Neuronal stem cell (in vitro differentiated cells): ENCODE data around the gene ARHGAP31.

Source experiments
- DNase-seq: peaks from one replicate; pipeline ENCODE4 v3.0.0-alpha.2; 2013; ENCODE audit warnings: low spot score
- H2AFZ ChIP-seq: one replicate; pipeline ENCODE4 v1.6.1; 2013; ENCODE audit warnings: mild to moderate bottlenecking, low read length, inconsistent platforms
- H2AK5ac ChIP-seq: 2 replicates; pipeline ENCODE4 v1.6.1; 2013; ENCODE audit warnings: low read depth, mild to moderate bottlenecking, inconsistent platforms, low read length, moderate library complexity, mixed read lengths
- H2BK120ac ChIP-seq: 2 replicates; pipeline ENCODE4 v1.6.1; 2013; ENCODE audit warnings: low read depth, mild to moderate bottlenecking, inconsistent platforms, low read length, moderate library complexity, mixed read lengths
- H2BK12ac ChIP-seq: one replicate; pipeline ENCODE4 v1.6.1; 2013; ENCODE audit warnings: low read length, inconsistent platforms
- H2BK15ac ChIP-seq: 2 replicates; pipeline ENCODE4 v1.6.1; 2013; ENCODE audit warnings: mild to moderate bottlenecking, low read length, inconsistent platforms, mixed read lengths
- H2BK5ac ChIP-seq: one replicate; pipeline ENCODE4 v1.6.1; 2013; ENCODE audit warnings: inconsistent platforms, mild to moderate bottlenecking, low read length, moderate library complexity
- H3K14ac ChIP-seq: one replicate; pipeline ENCODE4 v1.6.1; 2013; ENCODE audit warnings: low read length, inconsistent platforms
- H3K18ac ChIP-seq: 2 replicates; pipeline ENCODE4 v1.6.1; 2013; ENCODE audit warnings: low read length, inconsistent platforms
- H3K23ac ChIP-seq: 2 replicates; pipeline ENCODE4 v1.6.1; 2013; ENCODE audit warnings: low read depth, mild to moderate bottlenecking, mixed read lengths, low read length, inconsistent platforms; ENCODE audit not compliant: poor library complexity
- H3K27ac ChIP-seq: replicated peaks from 3 replicates; pipeline ENCODE4 v1.5.1; 2013; ENCODE audit warnings: low read length, inconsistent platforms
- H3K27me3 ChIP-seq, 3 experiments: 2 replicates each; pipeline ENCODE4 v1.6.1; 2013; ENCODE audit warnings: low read length in 3 of 3, mild to moderate bottlenecking in 2 of 3, inconsistent platforms in 1 of 3, low read depth in 1 of 3, mixed read lengths in 1 of 3, moderate library complexity in 1 of 3; ENCODE audit not compliant: control insufficient read depth in 3 of 3, insufficient read depth in 3 of 3
- H3K36me3 ChIP-seq, 2 donors: replicated peaks in 1 of 2; 2 replicates each; pipeline ENCODE4 v1.6.1; 2013; ENCODE audit warnings: low read length in 2 of 2; ENCODE audit not compliant: control insufficient read depth in 2 of 2, insufficient read depth in 2 of 2
- H3K4ac ChIP-seq: 2 replicates; pipeline ENCODE4 v1.6.1; 2013; ENCODE audit warnings: inconsistent platforms, mild to moderate bottlenecking, low read length, moderate library complexity
- H3K4me1 ChIP-seq, 2 donors: 1 replicate in 1 of 2; 2 replicates in 1 of 2; pipeline ENCODE4 v1.6.1; 2013; ENCODE audit warnings: low read length in 2 of 2, low read depth in 1 of 2; ENCODE audit not compliant: control insufficient read depth in 2 of 2, insufficient read depth in 1 of 2
- H3K4me2 ChIP-seq: one replicate; pipeline ENCODE4 v1.6.1; 2013; ENCODE audit warnings: mild to moderate bottlenecking, low read length, inconsistent platforms; ENCODE audit not compliant: insufficient read depth, poor library complexity, severe bottlenecking
- H3K4me3 ChIP-seq, 2 donors: 2 replicates each; pipeline ENCODE4 v1.5.1; 2013; ENCODE audit warnings: low read length in 2 of 2, mild to moderate bottlenecking in 2 of 2, inconsistent platforms in 1 of 2, moderate library complexity in 1 of 2
- H3K79me1 ChIP-seq: one replicate; pipeline ENCODE4 v1.6.1; 2013; ENCODE audit warnings: low read depth, mild to moderate bottlenecking, inconsistent platforms, low read length, moderate library complexity
- H3K9ac ChIP-seq: one replicate; pipeline ENCODE4 v1.6.1; 2013; ENCODE audit warnings: mild to moderate bottlenecking, low read depth, low read length, inconsistent platforms; ENCODE audit not compliant: poor library complexity
- H3K9me3 ChIP-seq, 2 donors: replicated peaks in 1 of 2; 2 replicates each; pipeline versions ENCODE3 to v1.6.1; 2013; ENCODE audit warnings: low read length in 2 of 2, mild to moderate bottlenecking in 2 of 2, inconsistent platforms in 1 of 2, low read depth in 1 of 2, mixed read lengths in 1 of 2, moderate library complexity in 1 of 2; ENCODE audit not compliant: control insufficient read depth in 2 of 2, insufficient read depth in 1 of 2
- H4K8ac ChIP-seq: one replicate; pipeline ENCODE4 v1.6.1; 2013; ENCODE audit warnings: low read depth, mild to moderate bottlenecking, inconsistent platforms, low read length, moderate library complexity
- H4K91ac ChIP-seq: one replicate; pipeline ENCODE4 v1.6.1; 2013; ENCODE audit warnings: low read length, low read depth, mild to moderate bottlenecking, inconsistent platforms; ENCODE audit not compliant: poor library complexity
- WGBS, 2 donors: extraction: QIAGEN DNeasy Blood & Tissue Kit; methylation state at CpG; one replicate each; pipeline ENCODE4 v1.1.7; 2013; ENCODE audit warnings: missing lambda C conversion rate in 2 of 2, mixed read lengths in 1 of 2; ENCODE audit not compliant: insufficient read length in 2 of 2, insufficient replicate concordance in 1 of 2; ENCODE audit errors: extremely low coverage in 2 of 2; 5-methylcytosine and 5-hydroxymethylcytosine counted together

The ARHGAP31 gene

GRCh38 chr3:119300991-119301391 lies 6.8 kb downstream of the ARHGAP31 start:
- Histone ChIP-seq H3K27ac (no peak overlapping the region), H3K14ac (no peak overlapping the region), H3K23ac (no peak overlapping the region), H2AK5ac (peak overlapping the region; percentile 22), H3K9ac (no peak overlapping the region), H4K8ac (no peak overlapping the region), H3K9me3 (no peaks in the 10 kb centered on the region), H2AFZ (no peak overlapping the region), H4K91ac (no peak overlapping the region), H3K79me1 (no peaks in the 10 kb centered on the region), H3K4me1 (peaks cover 2 to 4% of the 10 kb centered on the region in 2 donors), H2BK120ac (no peak overlapping the region), H3K36me3 (no peaks in the 10 kb centered on the region), H3K4me3 (no peak overlapping the region), H3K18ac (peak overlapping the region; percentile 62), H2BK12ac (no peak overlapping the region), H2BK5ac (no peak overlapping the region), H3K27me3 (peaks cover 0 to 5% (median 0%) of the 10 kb centered on the region in 3 experiments), H2BK15ac (peak overlapping the region; percentile 77), H3K4me2 (no peak overlapping the region), H3K4ac (no peak overlapping the region)
- no CpG with 5 or more reads among the region's 5 CpGs for WGBS, 2 donors
- no peak for DNase-seq

- Histone ChIP-seq H3K4me2 (no peak overlapping the region), H2BK12ac (no peak overlapping the region), H3K9me3 (no peaks in the 10 kb centered on the region), H2BK5ac (no peak overlapping the region), H3K4me1 (peaks cover 0 to 2% of the 10 kb centered on the region in 2 donors), H3K18ac (no peak overlapping the region), H2BK120ac (no peak overlapping the region), H3K36me3 (no peaks in the 10 kb centered on the region), H3K9ac (no peak overlapping the region), H3K79me1 (no peaks in the 10 kb centered on the region), H3K23ac (no peak overlapping the region), H2AFZ (no peak overlapping the region), H3K27ac (no peak overlapping the region), H3K4ac (no peak overlapping the region), H4K91ac (no peak overlapping the region), H3K27me3 (peaks cover 0 to 1% (median 0%) of the 10 kb centered on the region in 3 experiments), H3K4me3 (no peak overlapping the region), H2BK15ac (no peak overlapping the region), H3K14ac (no peak overlapping the region), H4K8ac (no peak overlapping the region), H2AK5ac (no peak overlapping the region)
- no CpG with 5 or more reads among the region's 3 CpGs for WGBS, 2 donors
- no peak for DNase-seq
Observed at GRCh38 chr3:119301662-119302061, 7.5 kb downstream of the ARHGAP31 start.

- Histone ChIP-seq H2BK5ac (no peak overlapping the region), H3K36me3 (no peaks in the 10 kb centered on the region), H2BK12ac (peak overlapping the region; percentile 1), H4K91ac (no peak overlapping the region), H3K27me3 (no peaks in the 10 kb centered on the region), H2BK120ac (no peak overlapping the region), H3K9ac (no peak overlapping the region), H3K18ac (no peak overlapping the region), H3K79me1 (no peaks in the 10 kb centered on the region), H3K4ac (no peak overlapping the region), H3K27ac (no peak overlapping the region), H4K8ac (no peak overlapping the region), H2BK15ac (no peak overlapping the region), H3K14ac (no peak overlapping the region), H3K4me2 (no peak overlapping the region), H2AFZ (no peak overlapping the region), H3K9me3 (no peaks in the 10 kb centered on the region), H2AK5ac (no peak overlapping the region), H3K23ac (no peak overlapping the region), H3K4me1 (peaks cover 0 to 2% of the 10 kb centered on the region in 2 donors), H3K4me3 (no peak overlapping the region)
- no CpG with 5 or more reads among the region's 7 CpGs for WGBS, 2 donors
- no peak for DNase-seq
Observed at GRCh38 chr3:119302697-119303551, 8.7 kb downstream of the ARHGAP31 start.

GRCh38 chr3:119304201-119304713 lies 10.1 kb downstream of the ARHGAP31 start:
- Histone ChIP-seq H3K9me3 (no peaks in the 10 kb centered on the region), H4K8ac (no peak overlapping the region), H3K9ac (no peak overlapping the region), H3K18ac (no peak overlapping the region), H2BK120ac (no peak overlapping the region), H3K23ac (no peak overlapping the region), H3K4me1 (peaks cover 0 to 2% of the 10 kb centered on the region in 2 donors), H2BK15ac (no peak overlapping the region), H3K27ac (no peak overlapping the region), H3K27me3 (no peaks in the 10 kb centered on the region), H3K4ac (no peak overlapping the region), H3K4me3 (no peak overlapping the region), H3K79me1 (no peaks in the 10 kb centered on the region), H2BK5ac (no peak overlapping the region), H2BK12ac (no peak overlapping the region), H3K36me3 (no peaks in the 10 kb centered on the region), H2AK5ac (no peak overlapping the region), H4K91ac (no peak overlapping the region), H3K4me2 (no peak overlapping the region), H2AFZ (no peak overlapping the region), H3K14ac (no peak overlapping the region)
- no CpG with 5 or more reads among the region's 1 CpG for WGBS, 2 donors
- no peak for DNase-seq
